NCI-H1694 (cell line): ENCODE data around the gene VPS4B.
A peak's percentile ranks its signal among the peaks of the same experiment; 100 is the strongest.
"Not testable (repeated sequence)": the region's sequence is repeated elsewhere in the genome, so short reads cannot be mapped to it uniquely, and the experiment has no call there.

ENCODE experiments used
- DNase-seq: peaks from one replicate; lab custom pipeline; 2025; lab: John Stamatoyannopoulos, UW

VPS4B gene

DNA sequence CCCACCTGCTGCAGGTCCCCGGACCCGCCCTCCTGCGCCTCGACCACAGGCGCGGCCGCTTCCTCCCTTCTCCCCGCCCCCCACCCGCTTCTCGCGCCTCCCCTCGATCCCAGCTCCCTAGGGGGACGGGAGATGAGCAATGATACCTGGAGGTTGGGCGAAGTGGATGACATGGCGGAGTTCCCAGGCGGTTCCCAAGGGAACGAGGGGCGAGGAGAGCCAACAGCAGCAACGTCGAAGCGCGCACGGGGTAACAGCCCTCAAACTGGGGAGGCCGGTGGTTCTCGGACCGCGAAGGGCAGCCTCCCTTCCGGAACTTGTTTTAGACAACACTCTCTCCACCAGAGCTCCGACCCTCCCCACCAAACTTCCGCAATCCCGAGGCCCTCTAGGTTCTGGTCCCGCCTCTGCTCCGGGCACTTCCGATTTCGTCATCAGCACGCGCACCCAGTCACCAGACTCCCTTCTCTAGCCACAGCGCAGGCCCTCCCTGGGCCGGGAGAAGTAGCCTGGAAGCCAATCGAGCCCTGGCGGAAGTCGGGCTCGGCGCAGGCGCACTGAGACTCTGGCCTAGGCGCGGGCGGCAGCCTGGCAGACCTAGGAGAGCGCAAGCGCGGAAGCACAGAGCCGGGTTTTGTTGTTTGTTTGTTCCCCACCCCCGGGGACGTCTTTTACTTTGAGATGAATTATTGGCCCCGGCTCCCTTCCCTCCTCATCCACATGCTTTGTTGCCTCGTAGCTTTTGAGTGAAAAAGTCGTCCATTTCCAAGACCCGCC lies at the start of gene VPS4B:
TSS of gene VPS4B (minus strand) at position 390 of the 777 bp plus-strand sequence. CDS start at position 173, 217 bp downstream.
- DNase-seq, result peak; percentile 95

DNA sequence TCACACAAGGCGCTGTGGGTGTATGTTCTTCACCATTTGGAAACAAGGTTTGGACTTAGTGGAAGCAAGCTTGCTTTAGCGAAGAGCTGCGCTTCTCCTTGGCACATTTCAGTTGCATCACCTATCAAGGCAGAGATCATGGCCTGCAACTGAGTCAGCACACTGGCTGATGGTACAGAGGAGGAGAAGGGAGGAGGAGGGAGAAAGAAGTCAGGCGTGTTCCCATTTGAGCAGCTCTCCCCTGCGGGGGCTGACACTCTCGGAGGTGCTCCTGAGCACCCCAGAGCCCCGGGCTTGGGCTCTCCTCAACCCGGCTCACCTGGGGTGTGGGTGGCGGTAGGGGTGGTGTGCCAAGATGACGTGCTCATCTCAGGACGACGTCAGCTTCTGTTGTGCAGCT lies 48.5 kb upstream of the VPS4B start:
- DNase-seq, result no peak

DNA sequence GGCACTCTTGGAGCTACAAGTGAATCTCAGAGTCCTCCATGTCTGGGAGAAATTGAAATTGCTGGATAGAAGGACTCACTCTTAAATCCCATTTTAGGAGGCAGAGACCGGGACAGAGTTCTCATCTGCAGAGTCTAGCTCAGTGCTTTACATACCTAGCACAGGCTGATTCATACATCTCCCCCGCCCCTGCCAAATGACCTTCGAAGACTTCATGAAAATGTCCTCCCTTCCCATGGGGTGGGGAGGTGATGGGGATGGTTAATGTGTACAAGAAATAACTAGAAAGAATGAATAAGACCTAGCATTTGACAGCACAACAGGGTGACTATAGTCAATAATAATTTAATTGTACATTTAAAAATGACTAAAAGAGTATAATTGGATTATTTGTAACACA lies 46.3 kb upstream of the VPS4B start:
- no peak for DNase-seq

DNA sequence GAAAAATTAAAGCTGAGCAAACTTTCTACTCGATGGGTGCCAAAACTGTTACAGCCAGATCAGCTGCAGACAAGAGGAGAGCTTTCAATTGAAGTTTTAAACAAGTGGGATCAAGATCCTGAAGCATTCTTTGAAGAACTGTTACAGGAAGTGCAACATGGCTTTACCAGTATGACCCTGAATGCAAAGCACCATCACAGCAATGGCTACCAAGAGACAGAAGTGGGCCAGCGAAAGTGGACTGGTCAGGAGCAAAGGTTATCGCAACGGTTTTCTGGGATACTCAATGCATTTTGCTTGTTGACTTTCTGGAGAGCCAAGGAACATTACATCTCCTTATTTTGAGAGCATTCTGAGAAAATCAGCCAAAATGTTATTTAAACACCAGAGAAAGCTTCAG lies 45.4 kb upstream of the VPS4B start:
- DNase-seq, result no peak

DNA sequence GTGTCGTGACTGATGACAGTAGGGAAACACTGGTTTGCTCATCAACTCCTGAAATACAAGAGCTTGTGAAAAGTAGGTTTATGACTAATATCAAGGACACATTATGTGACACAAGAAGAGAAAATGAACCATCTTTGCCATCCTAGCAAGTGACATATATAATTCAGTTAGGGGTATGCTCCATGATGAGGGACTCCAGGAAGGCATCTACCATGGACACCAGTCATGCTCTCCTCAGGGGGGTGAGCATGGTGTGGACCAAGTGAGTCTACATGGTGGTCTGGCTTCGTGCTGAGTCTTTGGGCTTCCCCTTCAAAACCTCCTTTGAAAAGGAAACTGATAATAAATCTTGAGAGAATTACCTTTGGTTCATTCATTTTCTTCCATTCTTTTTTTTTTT lies 42.8 kb upstream of the VPS4B start:
- no peak for DNase-seq

DNA sequence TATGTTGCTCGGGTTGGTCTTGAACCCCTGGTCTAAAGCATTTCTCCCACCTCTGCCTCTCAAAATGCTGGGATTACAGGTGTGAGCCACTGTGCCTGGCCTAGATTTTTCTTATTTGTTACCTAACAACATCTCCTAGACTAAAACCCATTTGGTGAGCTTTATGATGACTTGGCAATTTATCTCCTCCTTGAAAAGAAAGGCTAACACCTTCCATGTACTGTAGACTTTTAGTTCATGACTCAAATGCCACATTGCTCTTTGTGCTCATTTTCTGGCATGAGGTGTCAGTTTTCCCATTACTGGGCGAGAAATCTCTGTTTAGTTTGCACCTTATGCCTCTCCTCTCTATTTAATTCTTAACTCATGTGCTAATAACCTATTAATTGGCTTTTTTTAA lies 42.2 kb upstream of the VPS4B start:
- no peak for DNase-seq

DNA sequence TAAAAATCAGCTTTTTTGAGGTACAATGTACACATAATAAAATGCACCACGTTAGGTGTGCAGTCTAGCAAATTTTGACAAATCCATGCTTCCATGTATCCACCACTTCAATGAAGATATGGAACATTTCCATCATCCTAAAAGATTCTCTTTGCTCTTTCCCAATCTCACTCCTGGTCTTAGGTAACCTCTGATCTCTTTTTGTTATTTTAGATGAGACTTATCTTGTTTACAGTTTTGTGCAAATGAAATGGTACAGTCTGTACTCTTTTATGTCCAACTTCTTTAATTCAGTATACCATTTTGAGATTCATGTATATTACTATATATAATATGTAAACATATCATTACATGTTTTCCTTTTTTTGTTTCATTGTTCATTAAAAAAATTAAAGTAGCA lies 38.1 kb upstream of the VPS4B start:
- DNase-seq, result no peak

DNA sequence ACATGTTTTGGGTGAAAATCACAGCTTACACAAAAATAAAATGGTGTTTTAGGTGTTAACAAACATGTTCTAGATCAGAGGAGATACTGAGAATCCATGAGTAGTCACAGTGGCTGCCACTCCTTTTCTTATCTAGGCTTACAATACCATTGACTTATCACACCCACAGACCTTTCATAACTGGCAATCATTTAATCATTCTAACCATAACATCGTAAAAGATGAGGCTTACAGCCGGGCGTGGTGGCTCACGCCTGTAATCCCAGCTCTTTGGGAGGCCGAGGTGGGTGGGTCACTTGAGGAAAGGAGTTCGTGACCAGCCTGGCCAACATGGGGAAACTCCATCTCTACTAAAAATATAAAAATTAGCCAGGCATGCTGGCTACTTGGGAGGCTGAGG lies 35.7 kb upstream of the VPS4B start:
- DNase-seq, result no peak

DNA sequence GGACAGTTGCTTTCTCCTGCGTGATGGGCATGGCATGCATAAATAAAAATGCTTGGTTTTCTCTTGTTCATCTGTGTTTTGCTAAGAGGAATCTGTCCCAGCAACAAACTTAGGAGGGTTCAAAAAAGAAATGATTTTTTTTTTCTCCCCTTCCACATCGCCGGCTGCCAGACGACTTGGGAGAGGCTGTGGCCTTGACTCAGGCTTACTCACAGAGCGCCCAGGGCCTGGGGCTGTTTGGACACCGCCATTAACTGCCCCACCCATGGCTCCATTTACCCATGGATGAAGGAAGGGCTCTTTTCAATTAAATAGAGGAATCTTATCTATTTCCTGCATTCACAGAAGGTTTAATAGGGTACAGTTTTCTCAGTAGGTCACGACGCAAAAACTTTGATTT lies 32.2 kb upstream of the VPS4B start:
- DNase-seq, result no peak

DNA sequence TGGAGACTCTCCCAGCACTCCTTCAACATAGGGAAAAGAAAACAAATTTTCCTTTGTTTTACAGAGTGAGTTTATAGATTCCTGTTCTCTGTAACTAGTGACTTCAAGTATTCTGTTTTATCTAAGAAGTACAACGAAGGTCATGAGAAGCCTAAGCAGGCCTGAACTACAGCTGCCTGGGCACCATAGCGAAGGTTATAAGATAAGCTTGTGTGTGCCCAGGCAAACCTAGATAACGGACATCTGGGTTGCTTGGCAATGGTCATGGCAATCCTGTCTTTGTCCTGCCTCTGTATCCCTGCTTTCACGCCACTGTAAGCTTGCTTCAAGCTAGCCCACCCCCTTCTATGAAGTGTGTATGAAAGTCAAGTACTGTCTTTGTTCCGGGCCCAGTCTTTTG lies 30.5 kb upstream of the VPS4B start:
- not testable (repeated sequence) for DNase-seq

DNA sequence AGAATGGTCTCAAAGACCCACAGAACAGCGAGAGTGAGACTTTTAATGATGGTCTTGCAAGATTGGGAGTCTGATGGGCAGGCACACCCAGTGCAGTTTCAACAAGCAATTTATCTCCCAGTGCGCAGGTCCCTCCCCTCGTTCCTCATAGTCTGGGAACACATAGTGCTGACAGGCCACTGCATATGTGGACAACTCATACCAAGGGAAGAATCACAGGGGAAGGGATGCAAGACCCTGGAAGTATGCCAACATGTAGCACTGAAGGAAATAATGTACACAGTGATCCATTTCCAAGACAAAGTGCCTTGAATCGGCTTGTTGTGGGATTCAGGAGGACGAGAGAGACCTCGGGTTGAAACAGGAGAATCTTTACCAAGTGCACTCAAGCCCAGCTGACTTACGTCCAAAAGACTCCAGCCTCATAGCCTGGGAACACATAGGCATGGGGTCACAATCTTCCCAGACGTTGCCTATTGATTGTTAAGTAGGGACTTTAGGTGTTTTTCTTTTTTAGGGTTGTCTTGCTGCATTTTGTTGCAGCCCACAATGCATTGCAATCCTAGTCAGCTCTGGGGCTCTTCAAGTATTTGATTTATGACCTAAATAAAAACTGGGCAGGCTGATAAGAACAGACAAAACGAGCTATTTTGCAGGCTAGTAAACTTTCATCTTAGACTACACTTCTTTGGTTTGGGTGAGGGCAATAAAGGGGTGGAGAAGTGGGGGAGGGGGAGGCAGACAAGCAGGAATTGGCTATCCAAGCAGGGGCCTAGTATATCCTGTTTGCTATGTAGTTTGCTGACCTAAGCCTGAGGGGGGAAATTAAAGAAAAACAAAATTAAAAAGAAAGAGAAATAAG lies 29.8 kb upstream of the VPS4B start:
- DNase-seq, result no peak

DNA sequence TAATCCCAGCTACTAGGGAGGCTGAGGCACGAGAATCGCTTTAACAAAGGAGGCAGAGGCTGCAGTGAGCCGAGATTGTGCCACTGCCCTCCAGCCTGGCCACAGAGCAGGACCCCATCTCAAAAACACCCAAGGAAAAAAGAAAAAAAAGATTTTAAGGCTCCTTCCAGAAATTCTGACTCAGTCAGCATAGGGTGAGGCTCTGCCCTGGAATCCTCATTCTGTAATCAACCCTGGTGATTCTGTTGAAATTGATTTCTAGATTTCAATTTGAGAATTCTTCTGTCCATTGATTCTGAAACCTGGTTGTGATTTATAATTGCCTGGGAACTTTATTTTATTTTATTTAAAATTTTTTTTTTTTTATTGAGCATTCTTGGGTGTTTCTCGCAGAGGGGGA lies 27.1 kb upstream of the VPS4B start:
- no peak for DNase-seq

DNA sequence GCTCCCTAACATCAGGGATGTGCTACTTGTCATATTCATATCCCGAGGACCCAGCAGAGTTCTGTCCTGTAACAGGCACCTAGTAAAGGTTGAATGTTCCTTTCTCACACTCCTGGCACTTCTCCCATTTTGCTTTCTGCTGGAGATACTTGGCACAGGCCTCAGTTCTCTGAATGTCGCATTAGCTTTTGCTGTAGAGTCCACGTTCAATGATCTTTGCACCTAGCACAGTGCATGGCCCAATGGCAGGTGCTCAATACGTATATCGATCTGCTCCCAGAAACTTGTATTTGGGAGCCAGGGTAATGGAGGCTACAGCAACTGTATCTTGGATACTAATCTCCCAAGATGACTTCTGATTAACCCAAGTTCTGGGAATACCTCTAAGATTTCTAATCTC lies 24.8 kb upstream of the VPS4B start:
- no peak for DNase-seq

DNA sequence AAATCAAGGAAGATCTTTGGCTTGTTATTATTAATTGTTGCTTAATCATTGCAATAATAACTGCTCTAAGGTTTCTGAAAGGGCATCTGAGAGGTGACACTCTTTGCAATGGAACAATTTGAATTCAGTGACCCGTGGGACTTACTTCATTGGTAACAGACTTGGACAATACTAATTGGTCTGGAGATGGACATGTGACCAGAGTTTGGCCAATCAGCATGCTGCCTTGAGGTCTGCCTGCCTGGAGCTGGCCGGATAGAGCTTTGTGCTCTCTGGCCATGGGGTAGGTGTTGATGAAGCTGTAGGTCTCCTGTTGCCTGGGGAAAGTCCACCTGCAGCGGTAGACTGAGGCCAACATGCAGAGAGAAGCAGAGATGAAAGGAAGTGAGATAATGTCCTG lies 24.0 kb upstream of the VPS4B start:
- no peak for DNase-seq

DNA sequence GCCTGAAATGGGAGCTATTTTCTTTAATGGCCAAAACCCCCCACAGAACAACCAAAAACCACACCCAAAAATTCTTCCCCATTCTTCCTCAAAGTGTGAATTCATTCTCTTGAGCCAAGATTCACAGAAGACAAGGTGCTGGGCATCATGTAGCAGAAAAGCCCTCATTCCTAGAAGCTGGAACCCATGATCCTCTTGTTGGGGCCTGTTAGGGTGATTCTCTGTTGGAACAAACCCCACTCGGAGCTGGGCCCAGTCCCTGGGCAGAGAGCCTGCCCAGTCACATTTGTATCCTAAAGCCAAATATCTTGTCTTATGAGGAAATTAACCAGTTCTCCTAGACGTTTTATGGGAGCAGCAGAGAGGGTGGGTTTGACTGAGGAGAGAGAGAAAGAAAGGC lies 22.8 kb upstream of the VPS4B start:
- no peak for DNase-seq

DNA sequence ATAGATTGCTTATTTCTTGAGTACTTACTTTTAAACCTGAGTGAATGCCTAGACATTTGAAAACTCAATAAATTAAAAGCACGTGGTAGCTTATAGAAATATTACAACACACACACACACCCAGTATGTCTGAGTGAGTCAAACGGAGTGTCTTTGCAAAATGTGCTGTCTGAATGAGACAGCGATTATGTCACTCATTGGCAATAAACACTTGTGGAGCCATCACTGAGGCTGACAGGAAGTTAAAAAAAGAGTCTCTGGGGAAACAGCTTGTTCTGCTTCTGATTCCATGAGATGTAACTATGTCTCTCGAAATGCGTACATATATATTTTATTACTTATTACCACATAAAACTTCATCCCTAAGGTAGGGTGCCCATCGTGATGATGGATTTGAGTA lies 22.3 kb upstream of the VPS4B start:
- no peak for DNase-seq

DNA sequence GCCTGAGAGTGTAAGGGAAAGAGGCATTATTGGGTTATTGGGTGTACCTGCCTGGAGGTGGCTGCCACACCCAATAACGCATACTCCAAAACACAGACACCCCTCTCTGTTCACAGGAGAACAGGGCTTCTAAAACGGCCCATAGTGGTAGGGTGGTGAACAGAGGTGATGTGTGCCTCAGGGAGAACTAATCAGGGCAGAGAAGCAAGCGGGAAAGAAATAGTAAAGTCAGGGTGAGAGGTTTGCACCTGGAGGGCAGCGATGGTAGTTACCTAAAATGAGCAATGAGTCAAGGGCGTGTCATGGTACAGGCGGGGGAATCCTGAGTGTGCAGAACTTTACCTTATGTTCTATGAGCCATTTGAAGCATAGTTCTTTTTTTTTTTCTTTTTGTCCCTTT lies 21.6 kb upstream of the VPS4B start:
- DNase-seq, result no peak

DNA sequence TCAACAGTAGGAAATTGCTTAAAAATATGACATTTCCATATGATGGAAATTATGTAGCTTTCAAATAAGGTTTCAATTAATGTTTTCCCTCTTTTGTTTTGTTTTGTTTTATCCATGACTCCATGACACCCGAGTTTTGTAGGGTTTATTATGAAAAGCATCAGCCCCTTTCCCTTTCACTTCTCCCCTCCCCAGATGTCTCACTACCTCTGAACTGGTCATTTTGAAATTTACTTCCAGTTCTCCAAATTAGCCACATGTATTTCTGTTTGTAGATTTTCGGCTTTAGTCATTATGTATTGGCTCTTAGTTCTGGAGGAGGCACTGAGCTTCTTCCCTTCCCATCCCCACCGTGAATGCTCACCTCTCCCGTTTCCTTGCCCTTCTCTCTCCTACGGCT lies 18.6 kb upstream of the VPS4B start:
- no peak for DNase-seq

DNA sequence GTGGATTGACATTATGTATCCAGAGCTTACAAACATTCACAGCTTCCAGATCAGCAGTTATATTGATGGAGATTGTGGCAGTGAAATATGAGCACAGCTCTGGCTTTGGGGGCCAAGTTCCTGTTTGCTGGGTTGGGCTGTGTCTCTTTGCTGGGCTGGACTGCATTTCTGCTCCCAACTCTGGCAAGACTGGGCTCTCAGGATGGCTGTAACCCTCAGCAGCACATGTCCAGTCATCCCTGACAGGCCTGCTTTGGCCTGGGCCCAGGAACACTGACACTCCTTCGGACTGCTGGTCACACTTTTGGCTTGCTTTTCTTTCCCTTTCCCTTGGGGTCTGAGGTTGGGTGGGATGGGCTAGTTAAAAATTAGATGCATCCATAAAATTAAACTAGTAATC lies 17.9 kb upstream of the VPS4B start:
- no peak for DNase-seq

DNA sequence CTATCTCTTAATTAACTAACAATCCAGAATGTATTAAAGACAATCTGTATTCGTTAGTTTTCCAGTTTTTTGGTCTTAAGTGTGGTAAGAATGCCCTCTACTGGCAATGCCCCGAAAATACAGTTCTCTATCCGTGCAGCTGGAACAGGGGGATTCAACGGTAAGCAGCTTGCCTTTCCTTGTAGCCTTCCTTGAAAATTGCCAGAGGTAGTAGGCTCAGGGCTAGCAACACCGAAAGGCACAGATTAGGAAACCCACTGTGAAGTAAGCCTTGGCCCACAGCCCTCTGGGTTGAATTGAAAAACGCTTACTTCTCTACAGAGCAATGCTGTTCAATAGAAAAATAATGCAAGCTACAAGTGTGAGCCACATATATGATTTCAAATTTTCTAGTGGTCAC lies 17.1 kb upstream of the VPS4B start:
- DNase-seq, result peak; percentile 50

DNA sequence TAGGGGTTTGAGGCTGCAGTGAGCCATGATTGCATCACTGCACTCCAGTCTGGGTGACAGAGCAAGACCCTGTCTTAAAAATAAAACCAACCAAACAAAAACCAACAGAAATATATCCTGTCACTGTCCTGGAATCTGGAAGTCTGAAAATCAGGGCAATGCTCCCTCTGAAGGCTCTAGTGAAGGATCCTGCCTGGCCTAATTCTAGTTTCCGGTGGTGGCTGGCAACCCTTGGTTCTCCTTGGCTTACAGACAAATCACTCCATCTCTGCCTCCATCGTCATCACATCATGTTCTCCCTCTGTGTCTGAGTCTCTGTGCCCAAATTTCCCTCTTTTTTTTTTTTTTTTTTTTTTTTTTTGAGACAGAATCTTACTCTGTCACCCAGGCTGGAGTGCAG lies 15.9 kb upstream of the VPS4B start:
- no peak for DNase-seq

DNA sequence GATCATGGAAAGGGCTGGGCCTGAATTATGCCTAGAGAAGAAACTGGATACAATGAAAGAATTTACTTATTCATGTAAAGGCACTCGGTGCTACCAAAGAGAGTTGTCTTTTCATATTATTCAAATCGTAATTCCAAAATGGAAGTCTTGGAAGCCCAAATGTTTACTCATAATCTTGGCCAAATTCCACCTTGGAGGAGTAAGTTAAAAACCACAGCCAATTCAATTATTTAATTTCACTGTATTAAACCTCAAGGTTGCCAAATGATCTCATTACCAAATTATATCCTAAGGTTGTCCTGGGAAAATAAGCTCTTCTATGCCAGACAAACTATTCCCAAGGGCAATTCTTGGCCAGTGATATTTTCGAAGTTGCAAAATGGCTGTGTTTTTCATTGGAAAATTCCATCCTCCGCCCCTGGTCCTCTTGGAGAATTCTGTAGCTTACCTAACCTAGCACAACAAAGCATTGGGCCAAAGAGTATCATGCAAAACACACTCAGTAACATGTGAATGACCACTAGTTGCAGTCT lies 11.1 kb upstream of the VPS4B start:
- no peak for DNase-seq

DNA sequence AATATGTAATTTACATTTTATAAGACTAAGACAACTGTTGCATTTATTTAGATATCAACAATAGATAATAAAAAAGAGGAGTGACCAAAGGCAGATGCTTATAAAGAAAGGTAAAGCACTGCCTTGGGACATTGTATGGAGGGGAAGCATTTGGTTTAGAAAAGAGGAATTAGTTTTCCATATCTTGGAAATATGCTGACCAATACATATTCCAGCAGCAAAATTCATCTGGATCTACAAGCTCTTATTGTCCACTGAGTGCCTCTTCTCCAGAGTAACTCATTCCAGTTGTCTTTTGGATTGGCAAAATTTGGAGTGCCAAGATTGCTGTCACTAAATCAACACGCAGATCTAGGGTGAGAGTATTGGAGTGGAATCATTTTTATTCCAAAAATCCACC lies 8.9 kb upstream of the VPS4B start:
- DNase-seq, result no peak
